ENCODE measurements around the gene ZNRF3. TPM values are rescaled to one million over a fixed set of nuclear protein-coding genes. Genes with fewer than 3 reads are reported as not detected.

The ZNRF3 gene
- total and polyA plus RNA-seq, 2 experiments from 2014 or later: 11.1 to 32.2 TPM

DNA sequence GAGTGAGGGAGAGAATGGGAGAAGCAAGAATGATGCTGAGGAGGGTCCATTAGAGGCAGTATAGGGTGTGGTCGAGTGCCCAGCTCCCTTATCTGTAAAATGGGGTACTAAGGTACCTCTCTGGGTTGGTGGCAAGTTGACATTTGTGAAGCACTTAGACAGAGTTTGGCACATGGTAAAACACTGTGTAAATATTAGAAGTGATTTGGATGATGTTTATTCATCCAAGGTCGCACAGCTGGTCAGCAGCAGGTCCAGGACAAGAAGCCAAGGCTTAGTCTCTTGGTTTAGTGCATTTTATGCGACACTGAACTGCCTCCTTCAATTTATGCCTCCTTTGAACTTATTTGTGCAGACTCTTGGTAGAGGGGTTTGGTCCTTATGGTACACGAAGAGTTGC, 208.9 kb downstream of the ZNRF3 start:
- TF ChIP-seq, protein P1, sequence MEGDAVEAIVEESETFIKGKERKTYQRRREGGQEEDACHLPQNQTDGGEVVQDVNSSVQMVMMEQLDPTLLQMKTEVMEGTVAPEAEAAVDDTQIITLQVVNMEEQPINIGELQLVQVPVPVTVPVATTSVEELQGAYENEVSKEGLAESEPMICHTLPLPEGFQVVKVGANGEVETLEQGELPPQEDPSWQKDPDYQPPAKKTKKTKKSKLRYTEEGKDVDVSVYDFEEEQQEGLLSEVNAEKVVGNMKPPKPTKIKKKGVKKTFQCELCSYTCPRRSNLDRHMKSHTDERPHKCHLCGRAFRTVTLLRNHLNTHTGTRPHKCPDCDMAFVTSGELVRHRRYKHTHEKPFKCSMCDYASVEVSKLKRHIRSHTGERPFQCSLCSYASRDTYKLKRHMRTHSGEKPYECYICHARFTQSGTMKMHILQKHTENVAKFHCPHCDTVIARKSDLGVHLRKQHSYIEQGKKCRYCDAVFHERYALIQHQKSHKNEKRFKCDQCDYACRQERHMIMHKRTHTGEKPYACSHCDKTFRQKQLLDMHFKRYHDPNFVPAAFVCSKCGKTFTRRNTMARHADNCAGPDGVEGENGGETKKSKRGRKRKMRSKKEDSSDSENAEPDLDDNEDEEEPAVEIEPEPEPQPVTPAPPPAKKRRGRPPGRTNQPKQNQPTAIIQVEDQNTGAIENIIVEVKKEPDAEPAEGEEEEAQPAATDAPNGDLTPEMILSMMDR (conservative IDR thresholded peaks at IDR 0.05; ENCODE audit: low read depth in 2 of 2): no peak
- TF ChIP-seq EZH2phosphoT487 (IDR thresholded peaks at IDR 0.05; ENCODE audit: unreplicated experiment): no peak
- TF ChIP-seq, protein P2, sequence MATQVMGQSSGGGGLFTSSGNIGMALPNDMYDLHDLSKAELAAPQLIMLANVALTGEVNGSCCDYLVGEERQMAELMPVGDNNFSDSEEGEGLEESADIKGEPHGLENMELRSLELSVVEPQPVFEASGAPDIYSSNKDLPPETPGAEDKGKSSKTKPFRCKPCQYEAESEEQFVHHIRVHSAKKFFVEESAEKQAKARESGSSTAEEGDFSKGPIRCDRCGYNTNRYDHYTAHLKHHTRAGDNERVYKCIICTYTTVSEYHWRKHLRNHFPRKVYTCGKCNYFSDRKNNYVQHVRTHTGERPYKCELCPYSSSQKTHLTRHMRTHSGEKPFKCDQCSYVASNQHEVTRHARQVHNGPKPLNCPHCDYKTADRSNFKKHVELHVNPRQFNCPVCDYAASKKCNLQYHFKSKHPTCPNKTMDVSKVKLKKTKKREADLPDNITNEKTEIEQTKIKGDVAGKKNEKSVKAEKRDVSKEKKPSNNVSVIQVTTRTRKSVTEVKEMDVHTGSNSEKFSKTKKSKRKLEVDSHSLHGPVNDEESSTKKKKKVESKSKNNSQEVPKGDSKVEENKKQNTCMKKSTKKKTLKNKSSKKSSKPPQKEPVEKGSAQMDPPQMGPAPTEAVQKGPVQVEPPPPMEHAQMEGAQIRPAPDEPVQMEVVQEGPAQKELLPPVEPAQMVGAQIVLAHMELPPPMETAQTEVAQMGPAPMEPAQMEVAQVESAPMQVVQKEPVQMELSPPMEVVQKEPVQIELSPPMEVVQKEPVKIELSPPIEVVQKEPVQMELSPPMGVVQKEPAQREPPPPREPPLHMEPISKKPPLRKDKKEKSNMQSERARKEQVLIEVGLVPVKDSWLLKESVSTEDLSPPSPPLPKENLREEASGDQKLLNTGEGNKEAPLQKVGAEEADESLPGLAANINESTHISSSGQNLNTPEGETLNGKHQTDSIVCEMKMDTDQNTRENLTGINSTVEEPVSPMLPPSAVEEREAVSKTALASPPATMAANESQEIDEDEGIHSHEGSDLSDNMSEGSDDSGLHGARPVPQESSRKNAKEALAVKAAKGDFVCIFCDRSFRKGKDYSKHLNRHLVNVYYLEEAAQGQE (IDR thresholded peaks at IDR 0.05; ENCODE audit: unreplicated experiment): no peak
- TF ChIP-seq ZNF114 (CRISPR knock-in tag; IDR thresholded peaks at IDR 0.05): no peak
- no peak for TF ChIP-seq STAT1 (IDR thresholded peaks at IDR 0.05; ENCODE audit: unreplicated experiment)
- TF ChIP-seq, protein P3, sequence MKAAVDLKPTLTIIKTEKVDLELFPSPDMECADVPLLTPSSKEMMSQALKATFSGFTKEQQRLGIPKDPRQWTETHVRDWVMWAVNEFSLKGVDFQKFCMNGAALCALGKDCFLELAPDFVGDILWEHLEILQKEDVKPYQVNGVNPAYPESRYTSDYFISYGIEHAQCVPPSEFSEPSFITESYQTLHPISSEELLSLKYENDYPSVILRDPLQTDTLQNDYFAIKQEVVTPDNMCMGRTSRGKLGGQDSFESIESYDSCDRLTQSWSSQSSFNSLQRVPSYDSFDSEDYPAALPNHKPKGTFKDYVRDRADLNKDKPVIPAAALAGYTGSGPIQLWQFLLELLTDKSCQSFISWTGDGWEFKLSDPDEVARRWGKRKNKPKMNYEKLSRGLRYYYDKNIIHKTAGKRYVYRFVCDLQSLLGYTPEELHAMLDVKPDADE (IDR thresholded peaks at IDR 0.05): no peak
- no peak overlapping the region for H3K4me2 ChIP-seq
- H3K9me3 Mint-ChIP-seq: no peaks in the 10 kb centered on the region
- peaks cover 12% of the 10 kb centered on the region for H3K4me1 Mint-ChIP-seq
- H3K4me3 ChIP-seq: no peak overlapping the region
- H3K27me3 Mint-ChIP-seq (ENCODE audit: insufficient read depth, low read depth, poor library complexity): peaks cover 2% of the 10 kb centered on the region
- peaks cover 9% of the 10 kb centered on the region for H3K4me1 ChIP-seq (ENCODE audit: insufficient read depth)
- no peak for DNase-seq (ENCODE audit: low spot score)
- H3K36me3 ChIP-seq (ENCODE audit: insufficient read depth): no peaks in the 10 kb centered on the region
- H3K9me2 ChIP-seq (ENCODE audit: insufficient read depth): no peaks in the 10 kb centered on the region
- 0 out of 2 replicates have a peak, but pooled peaks cover 5% of the 10 kb centered on the region for H4K20me1 ChIP-seq (replicated peaks; ENCODE audit: insufficient read depth)
- no peaks in the 10 kb centered on the region for H3K36me3 Mint-ChIP-seq (ENCODE audit: low read depth)
- no peaks in the 10 kb centered on the region for H3K27me3 ChIP-seq (ENCODE audit: insufficient read depth)
- H2AFZ ChIP-seq: no peak overlapping the region
- H3K27ac Mint-ChIP-seq: no peak overlapping the region
- no peaks in the 10 kb centered on the region for H3K79me2 ChIP-seq (replicated peaks; ENCODE audit: insufficient read depth)
- no peak for ATAC-seq
- H3K4me3 Mint-ChIP-seq: no peak overlapping the region
- no peaks in the 10 kb centered on the region for H3F3A ChIP-seq (replicated peaks; ENCODE audit: low read depth)
- H3K27ac ChIP-seq (ENCODE audit: low read depth): no peak overlapping the region

DNA sequence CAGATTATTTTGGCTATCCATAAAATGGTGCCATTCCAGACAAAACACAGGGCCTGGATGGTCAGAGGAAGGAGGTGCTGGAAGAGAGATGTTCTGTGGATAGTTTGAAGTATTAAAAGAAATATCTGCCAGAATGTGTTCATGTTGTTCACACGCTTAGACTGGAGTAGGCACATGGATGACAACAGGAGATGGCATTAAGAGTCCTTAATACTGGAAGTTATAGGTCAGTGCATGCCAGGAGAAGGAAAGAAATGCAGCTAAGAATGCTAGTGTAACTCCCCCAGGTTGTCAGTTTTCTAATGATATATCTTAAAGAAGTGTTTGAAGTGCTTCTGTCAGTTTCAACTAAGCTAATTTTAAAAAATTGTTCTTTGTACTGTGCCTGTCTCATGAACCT, 209.7 kb downstream of the ZNRF3 start:
- H3F3A ChIP-seq (replicated peaks; ENCODE audit: low read depth): no peaks in the 10 kb centered on the region
- ATAC-seq (no peak), DNase-seq (ENCODE audit: low spot score) (no peak)
- Mint-ChIP-seq H3K27ac (no peak overlapping the region), H3K4me3 (no peak overlapping the region), H3K27me3 (ENCODE audit: insufficient read depth, low read depth, poor library complexity) (peaks cover 2% of the 10 kb centered on the region), H3K9me3 (no peaks in the 10 kb centered on the region), H3K36me3 (ENCODE audit: low read depth) (no peaks in the 10 kb centered on the region), H3K4me1 (peaks cover 18% of the 10 kb centered on the region)
- H3K9me2 ChIP-seq (ENCODE audit: insufficient read depth): no peaks in the 10 kb centered on the region
- H3K27ac ChIP-seq (ENCODE audit: low read depth): no peak overlapping the region
- H4K20me1 ChIP-seq (replicated peaks; ENCODE audit: insufficient read depth): 0 out of 2 replicates have a peak, but pooled peaks cover 5% of the 10 kb centered on the region
- peaks cover 17% of the 10 kb centered on the region for H3K4me1 ChIP-seq (ENCODE audit: insufficient read depth)
- no peaks in the 10 kb centered on the region for H3K27me3 ChIP-seq (ENCODE audit: insufficient read depth)
- no peak overlapping the region for H2AFZ ChIP-seq
- no peaks in the 10 kb centered on the region for H3K79me2 ChIP-seq (replicated peaks; ENCODE audit: insufficient read depth)
- H3K36me3 ChIP-seq (ENCODE audit: insufficient read depth): no peaks in the 10 kb centered on the region
- no peak overlapping the region for H3K4me3 ChIP-seq
- H3K4me2 ChIP-seq: no peak overlapping the region
- TF ChIP-seq ZNF114 (CRISPR knock-in tag; IDR thresholded peaks at IDR 0.05) (no peak), POLR2AphosphoS5 (IDR thresholded peaks at IDR 0.05; ENCODE audit: low read depth) (no peak), STAT1 (IDR thresholded peaks at IDR 0.05; ENCODE audit: unreplicated experiment) (no peak), ZNF331 (CRISPR knock-in tag; IDR thresholded peaks at IDR 0.05; ENCODE audit: low read depth) (no peak), EZH2phosphoT487 (IDR thresholded peaks at IDR 0.05; ENCODE audit: unreplicated experiment) (no peak)
- TF ChIP-seq, protein P4, sequence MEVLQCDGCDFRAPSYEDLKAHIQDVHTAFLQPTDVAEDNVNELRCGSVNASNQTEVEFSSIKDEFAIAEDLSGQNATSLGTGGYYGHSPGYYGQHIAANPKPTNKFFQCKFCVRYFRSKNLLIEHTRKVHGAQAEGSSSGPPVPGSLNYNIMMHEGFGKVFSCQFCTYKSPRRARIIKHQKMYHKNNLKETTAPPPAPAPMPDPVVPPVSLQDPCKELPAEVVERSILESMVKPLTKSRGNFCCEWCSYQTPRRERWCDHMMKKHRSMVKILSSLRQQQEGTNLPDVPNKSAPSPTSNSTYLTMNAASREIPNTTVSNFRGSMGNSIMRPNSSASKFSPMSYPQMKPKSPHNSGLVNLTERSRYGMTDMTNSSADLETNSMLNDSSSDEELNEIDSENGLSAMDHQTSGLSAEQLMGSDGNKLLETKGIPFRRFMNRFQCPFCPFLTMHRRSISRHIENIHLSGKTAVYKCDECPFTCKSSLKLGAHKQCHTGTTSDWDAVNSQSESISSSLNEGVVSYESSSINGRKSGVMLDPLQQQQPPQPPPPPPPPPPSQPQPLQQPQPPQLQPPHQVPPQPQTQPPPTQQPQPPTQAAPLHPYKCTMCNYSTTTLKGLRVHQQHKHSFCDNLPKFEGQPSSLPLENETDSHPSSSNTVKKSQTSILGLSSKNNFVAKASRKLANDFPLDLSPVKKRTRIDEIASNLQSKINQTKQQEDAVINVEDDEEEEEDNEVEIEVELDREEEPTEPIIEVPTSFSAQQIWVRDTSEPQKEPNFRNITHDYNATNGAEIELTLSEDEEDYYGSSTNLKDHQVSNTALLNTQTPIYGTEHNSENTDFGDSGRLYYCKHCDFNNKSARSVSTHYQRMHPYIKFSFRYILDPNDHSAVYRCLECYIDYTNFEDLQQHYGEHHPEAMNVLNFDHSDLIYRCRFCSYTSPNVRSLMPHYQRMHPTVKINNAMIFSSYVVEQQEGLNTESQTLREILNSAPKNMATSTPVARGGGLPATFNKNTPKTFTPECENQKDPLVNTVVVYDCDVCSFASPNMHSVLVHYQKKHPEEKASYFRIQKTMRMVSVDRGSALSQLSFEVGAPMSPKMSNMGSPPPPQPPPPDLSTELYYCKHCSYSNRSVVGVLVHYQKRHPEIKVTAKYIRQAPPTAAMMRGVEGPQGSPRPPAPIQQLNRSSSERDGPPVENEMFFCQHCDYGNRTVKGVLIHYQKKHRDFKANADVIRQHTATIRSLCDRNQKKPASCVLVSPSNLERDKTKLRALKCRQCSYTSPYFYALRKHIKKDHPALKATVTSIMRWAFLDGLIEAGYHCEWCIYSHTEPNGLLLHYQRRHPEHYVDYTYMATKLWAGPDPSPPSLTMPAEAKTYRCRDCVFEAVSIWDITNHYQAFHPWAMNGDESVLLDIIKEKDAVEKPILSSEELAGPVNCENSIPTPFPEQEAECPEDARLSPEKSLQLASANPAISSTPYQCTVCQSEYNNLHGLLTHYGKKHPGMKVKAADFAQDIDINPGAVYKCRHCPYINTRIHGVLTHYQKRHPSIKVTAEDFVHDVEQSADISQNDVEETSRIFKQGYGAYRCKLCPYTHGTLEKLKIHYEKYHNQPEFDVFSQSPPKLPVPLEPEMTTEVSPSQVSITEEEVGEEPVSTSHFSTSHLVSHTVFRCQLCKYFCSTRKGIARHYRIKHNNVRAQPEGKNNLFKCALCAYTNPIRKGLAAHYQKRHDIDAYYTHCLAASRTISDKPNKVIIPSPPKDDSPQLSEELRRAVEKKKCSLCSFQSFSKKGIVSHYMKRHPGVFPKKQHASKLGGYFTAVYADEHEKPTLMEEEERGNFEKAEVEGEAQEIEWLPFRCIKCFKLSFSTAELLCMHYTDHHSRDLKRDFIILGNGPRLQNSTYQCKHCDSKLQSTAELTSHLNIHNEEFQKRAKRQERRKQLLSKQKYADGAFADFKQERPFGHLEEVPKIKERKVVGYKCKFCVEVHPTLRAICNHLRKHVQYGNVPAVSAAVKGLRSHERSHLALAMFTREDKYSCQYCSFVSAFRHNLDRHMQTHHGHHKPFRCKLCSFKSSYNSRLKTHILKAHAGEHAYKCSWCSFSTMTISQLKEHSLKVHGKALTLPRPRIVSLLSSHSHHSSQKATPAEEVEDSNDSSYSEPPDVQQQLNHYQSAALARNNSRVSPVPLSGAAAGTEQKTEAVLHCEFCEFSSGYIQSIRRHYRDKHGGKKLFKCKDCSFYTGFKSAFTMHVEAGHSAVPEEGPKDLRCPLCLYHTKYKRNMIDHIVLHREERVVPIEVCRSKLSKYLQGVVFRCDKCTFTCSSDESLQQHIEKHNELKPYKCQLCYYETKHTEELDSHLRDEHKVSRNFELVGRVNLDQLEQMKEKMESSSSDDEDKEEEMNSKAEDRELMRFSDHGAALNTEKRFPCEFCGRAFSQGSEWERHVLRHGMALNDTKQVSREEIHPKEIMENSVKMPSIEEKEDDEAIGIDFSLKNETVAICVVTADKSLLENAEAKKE (CRISPR knock-in tag; IDR thresholded peaks at IDR 0.05): no peak
